LNCAP (cell line): ENCODE data around the gene CCDC188.

Experiments
- TF ChIP-seq, protein P1 (sequence below): fragments of 450-650 bp; IDR thresholded peaks from 2 replicates; pipeline ENCODE4 v1.5.1; 2017; ENCODE audit warnings: mild to moderate bottlenecking

The CCDC188 gene

DNA sequence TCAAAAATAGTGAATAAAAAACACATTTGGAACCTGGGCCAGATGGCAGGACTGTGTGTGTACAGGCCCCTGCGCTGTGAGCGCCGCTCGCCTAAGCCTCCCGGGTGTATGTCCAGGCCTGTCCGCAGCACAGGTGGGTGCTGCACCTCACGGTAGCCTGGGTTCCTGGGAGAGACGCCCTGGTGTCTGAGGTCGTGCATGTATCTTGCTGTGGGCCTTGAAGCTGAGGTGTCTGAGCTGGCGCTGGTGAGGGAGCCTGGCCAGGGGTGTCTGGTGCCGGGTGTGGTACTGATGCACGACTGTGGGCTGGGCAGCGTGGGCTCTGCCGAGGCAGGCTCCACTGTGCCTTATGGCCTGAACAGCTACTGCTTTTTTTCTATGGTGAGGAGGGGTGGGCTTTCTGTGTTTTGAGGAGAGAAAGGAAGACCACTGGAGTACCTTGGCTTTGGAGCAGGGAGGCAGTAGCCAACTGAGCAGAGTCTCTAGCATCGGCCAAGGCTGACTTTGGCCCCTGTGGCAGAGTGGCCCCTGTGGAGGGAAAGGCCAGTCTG lies 23.5 kb downstream of the CCDC188 start:
- TF ChIP-seq, protein P1, sequence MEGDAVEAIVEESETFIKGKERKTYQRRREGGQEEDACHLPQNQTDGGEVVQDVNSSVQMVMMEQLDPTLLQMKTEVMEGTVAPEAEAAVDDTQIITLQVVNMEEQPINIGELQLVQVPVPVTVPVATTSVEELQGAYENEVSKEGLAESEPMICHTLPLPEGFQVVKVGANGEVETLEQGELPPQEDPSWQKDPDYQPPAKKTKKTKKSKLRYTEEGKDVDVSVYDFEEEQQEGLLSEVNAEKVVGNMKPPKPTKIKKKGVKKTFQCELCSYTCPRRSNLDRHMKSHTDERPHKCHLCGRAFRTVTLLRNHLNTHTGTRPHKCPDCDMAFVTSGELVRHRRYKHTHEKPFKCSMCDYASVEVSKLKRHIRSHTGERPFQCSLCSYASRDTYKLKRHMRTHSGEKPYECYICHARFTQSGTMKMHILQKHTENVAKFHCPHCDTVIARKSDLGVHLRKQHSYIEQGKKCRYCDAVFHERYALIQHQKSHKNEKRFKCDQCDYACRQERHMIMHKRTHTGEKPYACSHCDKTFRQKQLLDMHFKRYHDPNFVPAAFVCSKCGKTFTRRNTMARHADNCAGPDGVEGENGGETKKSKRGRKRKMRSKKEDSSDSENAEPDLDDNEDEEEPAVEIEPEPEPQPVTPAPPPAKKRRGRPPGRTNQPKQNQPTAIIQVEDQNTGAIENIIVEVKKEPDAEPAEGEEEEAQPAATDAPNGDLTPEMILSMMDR = no peak

DNA sequence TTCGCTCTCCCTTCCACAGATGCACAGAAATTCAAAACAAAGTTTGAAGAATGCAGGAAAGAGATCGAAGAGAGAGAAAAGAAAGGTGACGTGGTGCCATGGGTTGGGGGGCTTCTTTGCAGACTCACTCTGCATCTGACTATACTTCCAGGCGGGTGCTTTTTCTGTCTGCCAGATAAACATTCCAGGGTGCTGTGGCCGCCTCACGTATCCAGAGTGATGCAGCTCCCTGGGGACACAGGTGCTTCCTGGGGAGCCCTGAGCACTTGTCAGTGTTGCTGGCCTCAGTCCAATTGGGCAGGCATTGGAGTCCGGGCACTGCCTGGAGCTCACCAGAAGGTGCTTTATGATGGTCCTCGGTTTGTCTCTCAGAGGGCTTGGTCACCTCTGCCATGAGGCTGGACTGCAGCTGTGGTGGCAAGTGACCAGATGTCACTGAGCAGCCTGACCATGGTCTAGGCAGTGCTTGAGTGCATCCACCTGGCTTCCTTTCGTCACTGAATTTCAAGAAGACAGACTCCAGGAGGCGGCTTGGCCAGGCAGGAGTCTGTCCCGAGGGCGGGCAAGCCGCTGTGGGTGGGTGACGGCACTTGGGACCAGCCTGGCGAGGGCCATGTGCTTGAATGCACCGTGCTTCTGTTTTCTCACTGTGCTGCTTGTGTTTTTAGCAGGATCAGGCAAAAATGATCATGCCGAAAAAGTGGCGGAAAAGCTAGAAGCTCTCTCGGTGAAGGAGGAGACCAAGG lies 24.4 kb downstream of the CCDC188 start:
- TF ChIP-seq, protein P1 = no peak

DNA sequence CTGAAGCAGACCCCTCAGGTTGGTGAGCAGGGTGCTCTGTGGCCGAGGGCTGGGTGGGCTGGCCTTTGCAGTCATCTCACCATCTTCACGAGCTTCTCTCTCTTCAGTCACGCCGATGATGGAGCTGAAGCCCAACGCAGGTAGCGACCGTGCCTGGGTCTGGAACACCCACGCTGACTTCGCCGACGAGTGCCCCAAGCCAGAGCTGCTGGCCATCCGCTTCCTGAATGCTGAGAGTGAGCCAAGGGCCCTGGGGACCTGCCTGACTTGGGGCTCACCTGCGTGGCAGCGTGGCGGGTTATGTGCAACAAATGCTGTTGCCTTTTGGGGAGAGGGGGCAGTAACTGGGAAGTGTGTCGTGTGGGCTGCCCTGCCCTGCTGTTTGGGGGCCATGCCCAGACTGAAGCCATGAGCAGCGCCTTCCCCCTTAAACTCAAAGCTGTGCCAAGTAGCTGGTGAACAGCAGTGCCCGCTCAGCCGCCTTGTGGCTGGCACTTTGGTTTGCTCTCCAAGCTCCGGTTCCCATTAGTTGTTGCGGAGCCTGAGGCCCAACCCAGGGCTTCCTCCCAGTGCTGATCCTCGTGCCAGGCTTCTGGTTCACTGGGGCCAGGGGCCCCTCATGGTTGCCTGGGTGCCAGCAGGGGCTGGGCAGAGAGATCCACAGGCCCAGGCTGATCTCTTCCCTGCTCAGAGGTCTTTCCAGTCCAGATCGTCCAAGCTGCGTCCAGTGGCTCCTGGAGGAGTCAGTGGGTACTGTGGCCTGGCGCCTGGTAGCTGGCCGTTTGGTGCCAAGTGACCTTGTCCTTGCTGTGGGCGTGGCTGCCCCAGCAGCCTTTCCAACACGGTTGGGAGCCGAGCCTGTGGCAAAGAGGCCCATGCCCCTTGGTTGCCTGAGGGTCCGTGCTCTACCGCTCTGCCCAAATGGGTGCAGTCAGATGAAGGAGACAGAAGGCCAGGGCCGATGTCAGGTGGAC lies 25.4 kb downstream of the CCDC188 start:
- TF ChIP-seq, protein P1 = no peak

DNA sequence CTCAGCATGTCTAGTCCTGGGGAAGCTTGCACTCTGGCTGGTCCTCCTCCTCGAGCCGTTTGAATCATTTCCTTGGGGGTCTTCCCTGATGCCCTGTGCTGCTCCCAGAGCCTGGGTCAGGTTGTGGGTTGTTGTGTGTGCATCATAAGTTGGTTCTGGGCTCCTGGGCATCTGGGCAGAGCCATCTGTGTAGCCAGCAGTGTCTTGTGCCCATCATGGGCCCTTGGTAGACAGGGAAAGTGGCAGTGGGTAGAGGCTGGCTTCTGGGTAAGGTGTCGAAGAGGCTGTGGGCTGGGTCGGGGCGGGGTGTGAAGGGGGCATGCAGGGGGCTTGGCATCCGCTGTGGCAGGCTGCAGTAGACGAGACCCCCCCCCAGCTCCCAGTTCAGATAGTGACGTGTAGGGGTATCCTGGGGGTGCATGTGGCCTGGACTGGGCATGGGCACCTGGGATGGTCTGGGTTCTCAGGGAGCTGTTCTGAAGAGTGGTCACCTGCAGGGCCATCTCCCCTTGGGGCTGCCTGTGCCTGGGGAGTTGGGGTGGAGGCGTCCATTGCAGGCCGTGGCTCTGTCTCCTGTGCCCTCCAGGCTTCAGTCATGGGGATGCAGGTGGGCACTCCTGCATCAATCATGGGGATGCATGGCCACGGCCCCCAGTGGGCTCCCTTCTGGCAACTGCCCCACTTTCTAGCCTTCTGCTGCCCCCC lies 26.6 kb downstream of the CCDC188 start:
- TF ChIP-seq, protein P1 = no peak

DNA sequence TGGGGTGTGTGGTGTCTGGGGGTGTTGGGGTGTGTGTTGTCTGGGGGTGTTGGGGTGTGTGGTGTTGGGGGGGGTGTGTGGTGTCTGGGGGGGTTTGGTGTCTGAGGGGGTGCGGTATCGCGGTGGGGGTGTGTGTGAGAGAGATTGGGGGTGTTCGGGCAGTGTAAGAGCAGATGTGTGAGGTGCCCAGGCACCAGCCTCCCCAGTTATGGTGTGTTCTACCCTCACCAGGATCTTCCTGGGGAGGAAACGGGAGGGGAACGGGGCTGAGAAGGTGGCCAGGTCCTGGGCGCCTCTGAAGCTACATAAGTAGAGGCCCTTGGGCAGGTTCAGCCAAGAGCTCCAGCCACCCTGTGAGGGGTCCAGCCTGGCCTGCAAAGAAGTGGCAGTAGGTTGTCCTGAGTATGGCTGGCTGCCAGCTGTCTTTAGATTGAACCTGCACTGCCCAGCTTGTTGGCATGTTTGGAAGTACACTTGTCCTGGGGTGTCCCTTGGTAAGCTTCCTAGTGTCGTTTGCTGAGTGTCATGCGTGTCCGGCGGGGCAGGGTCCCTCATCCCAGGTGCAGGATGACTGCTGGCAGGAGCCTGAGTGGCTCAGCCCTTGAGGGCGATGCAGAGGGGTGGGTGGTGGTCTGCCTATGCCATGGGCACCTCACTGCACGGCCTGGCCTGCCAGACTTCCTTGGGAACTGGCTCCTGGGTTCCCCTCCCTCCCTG lies 27.3 kb downstream of the CCDC188 start:
- TF ChIP-seq, protein P1 = no peak

DNA sequence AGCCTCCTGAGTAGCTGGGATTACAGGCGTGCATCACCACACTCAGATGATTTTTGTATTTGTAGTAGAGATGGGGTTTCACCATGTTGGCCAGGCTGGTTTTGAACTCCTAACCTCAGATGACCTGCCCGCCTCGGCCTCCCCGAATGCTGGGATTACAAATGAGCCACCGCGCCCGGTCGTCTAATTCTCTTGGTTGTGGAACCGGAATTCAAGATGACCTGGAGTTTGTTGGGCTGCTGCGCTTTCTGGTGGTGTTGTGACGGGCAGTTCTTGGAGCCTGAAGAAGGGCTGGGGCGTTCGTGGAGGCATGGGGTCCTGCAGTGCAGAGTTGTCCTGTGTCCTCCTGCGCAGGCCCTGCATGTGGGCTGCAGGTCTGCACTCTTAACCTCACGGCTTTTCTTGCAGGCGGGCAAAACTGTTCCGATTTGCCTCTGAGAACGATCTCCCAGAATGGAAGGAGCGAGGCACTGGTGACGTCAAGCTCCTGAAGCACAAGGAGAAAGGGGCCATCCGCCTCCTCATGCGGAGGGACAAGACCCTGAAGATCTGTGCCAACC lies 28.9 kb downstream of the CCDC188 start:
- TF ChIP-seq, protein P1 = no peak
